ENCODE data around the gene CADM2.

Gene CADM2

GRCh38 chr3:85228966-85229365 lies 270.2 kb downstream of the CADM2 start:
- no peak for DNase-seq (ENCODE audit: low read depth)
- no peak overlapping the region for H3K4me3 ChIP-seq (replicated peaks; ENCODE audit: low read depth, low read length)
- TF ChIP-seq CTCF (IDR thresholded peaks at IDR 0.05; ENCODE audit: low read length, missing control alignments): no peak

GRCh38 chr3:85244091-85244490 lies 285.3 kb downstream of the CADM2 start:
- no peak for DNase-seq (ENCODE audit: low read depth)
- H3K4me3 ChIP-seq (replicated peaks; ENCODE audit: low read depth, low read length): no peak overlapping the region
- TF ChIP-seq CTCF (IDR thresholded peaks at IDR 0.05; ENCODE audit: low read length, missing control alignments): no peak

GRCh38 chr3:85244519-85244918 lies 285.7 kb downstream of the CADM2 start:
- no peak for TF ChIP-seq CTCF (IDR thresholded peaks at IDR 0.05; ENCODE audit: low read length, missing control alignments)
- no peak overlapping the region for H3K4me3 ChIP-seq (replicated peaks; ENCODE audit: low read depth, low read length)
- DNase-seq (ENCODE audit: low read depth): no peak

GRCh38 chr3:85251766-85252165 lies 293.0 kb downstream of the CADM2 start:
- DNase-seq (ENCODE audit: low read depth): no peak

GRCh38 chr3:85252686-85253085 lies 293.9 kb downstream of the CADM2 start:
- no peak for TF ChIP-seq CTCF (IDR thresholded peaks at IDR 0.05; ENCODE audit: low read length, missing control alignments)
- DNase-seq (ENCODE audit: low read depth): no peak
- no peak overlapping the region for H3K4me3 ChIP-seq (replicated peaks; ENCODE audit: low read depth, low read length)

More at GRCh38 chr3:85251766-85252165, 293.0 kb downstream of the CADM2 start:
- TF ChIP-seq CTCF (IDR thresholded peaks at IDR 0.05; ENCODE audit: low read length, missing control alignments): no peak
- H3K4me3 ChIP-seq (replicated peaks; ENCODE audit: low read depth, low read length): no peak overlapping the region

GRCh38 chr3:85254738-85255137 lies 295.9 kb downstream of the CADM2 start:
- no peak for DNase-seq (ENCODE audit: low read depth)
- no peak overlapping the region for H3K4me3 ChIP-seq (replicated peaks; ENCODE audit: low read depth, low read length)
- no peak for TF ChIP-seq CTCF (IDR thresholded peaks at IDR 0.05; ENCODE audit: low read length, missing control alignments)

GRCh38 chr3:85255949-85256348 lies 297.2 kb downstream of the CADM2 start:
- DNase-seq (ENCODE audit: low read depth): no peak
- no peak for TF ChIP-seq CTCF (IDR thresholded peaks at IDR 0.05; ENCODE audit: low read length, missing control alignments)

More at GRCh38 chr3:85255949-85256348, 297.2 kb downstream of the CADM2 start:
- no peak overlapping the region for H3K4me3 ChIP-seq (replicated peaks; ENCODE audit: low read depth, low read length)

All from fibroblast of pulmonary artery (primary cell).